ENCODE results near the gene HARBI1. TPM values are rescaled to one million over a fixed set of nuclear protein-coding genes. Genes with fewer than 3 reads are reported as not detected.

HARBI1 gene
- total RNA-seq, 2 donors from 2014 or later: 7.5 to 8.4 TPM

DNA sequence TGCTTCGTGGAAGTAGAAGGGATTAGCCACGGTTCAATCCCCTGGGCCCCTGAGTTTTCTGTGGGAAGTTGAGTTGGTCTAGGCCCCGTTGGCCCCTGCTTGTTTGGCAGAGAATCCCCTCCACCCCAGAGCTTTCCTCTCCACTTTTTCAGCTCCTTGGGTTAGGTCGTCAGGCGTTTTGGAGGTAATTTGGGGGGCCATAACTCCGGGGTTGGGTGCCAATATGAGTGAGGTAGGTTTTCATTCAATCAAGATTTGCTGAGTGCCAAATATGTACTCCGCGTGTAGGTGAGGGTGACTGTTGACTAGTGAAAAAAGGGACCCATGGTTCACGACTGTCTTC lies 916 bp upstream of the HARBI1 start:
- Mint-ChIP-seq H3K27me3 (ENCODE audit: insufficient read depth) (no peaks in the 10 kb centered on the region), H3K4me3 (peak overlapping the region; percentile 94), H3K27ac (peak overlapping the region; percentile 100), H3K9me3 (no peaks in the 10 kb centered on the region), H3K4me1 (peaks cover 19% of the 10 kb centered on the region), H3K36me3 (ENCODE audit: low read depth) (peaks cover 24% of the 10 kb centered on the region)
- Histone ChIP-seq H3K27ac (ENCODE audit: low read depth, low read length) (peak overlapping the region; percentile 90), H3K27me3 (ENCODE audit: control insufficient read depth, insufficient read depth, low read length, poor library complexity, severe bottlenecking) (no peaks in the 10 kb centered on the region), H3K4me1 (ENCODE audit: control insufficient read depth, insufficient read depth, low read length) (no peaks in the 10 kb centered on the region), H3K9me3 (ENCODE audit: control insufficient read depth, low read length) (no peaks in the 10 kb centered on the region), H3K36me3 (ENCODE audit: control insufficient read depth, insufficient read depth, low read length) (peaks cover 23% of the 10 kb centered on the region), H3K4me3 (ENCODE audit: low read length) (peak overlapping the region; percentile 97), H3K9ac (ENCODE audit: extremely low read depth, low read length, poor library complexity, severe bottlenecking) (peak overlapping the region; percentile 99)
- TF ChIP-seq, protein P1, sequence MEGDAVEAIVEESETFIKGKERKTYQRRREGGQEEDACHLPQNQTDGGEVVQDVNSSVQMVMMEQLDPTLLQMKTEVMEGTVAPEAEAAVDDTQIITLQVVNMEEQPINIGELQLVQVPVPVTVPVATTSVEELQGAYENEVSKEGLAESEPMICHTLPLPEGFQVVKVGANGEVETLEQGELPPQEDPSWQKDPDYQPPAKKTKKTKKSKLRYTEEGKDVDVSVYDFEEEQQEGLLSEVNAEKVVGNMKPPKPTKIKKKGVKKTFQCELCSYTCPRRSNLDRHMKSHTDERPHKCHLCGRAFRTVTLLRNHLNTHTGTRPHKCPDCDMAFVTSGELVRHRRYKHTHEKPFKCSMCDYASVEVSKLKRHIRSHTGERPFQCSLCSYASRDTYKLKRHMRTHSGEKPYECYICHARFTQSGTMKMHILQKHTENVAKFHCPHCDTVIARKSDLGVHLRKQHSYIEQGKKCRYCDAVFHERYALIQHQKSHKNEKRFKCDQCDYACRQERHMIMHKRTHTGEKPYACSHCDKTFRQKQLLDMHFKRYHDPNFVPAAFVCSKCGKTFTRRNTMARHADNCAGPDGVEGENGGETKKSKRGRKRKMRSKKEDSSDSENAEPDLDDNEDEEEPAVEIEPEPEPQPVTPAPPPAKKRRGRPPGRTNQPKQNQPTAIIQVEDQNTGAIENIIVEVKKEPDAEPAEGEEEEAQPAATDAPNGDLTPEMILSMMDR (conservative IDR thresholded peaks at IDR 0.05): peak; percentile 6
- no peak for DNase-seq
- 9 to 17% methylated on average over 3 to 9 of the region's 9 CpGs for WGBS, 2 experiments (ENCODE audit: insufficient coverage in 1 of 2, insufficient read length in 1 of 2)

DNA sequence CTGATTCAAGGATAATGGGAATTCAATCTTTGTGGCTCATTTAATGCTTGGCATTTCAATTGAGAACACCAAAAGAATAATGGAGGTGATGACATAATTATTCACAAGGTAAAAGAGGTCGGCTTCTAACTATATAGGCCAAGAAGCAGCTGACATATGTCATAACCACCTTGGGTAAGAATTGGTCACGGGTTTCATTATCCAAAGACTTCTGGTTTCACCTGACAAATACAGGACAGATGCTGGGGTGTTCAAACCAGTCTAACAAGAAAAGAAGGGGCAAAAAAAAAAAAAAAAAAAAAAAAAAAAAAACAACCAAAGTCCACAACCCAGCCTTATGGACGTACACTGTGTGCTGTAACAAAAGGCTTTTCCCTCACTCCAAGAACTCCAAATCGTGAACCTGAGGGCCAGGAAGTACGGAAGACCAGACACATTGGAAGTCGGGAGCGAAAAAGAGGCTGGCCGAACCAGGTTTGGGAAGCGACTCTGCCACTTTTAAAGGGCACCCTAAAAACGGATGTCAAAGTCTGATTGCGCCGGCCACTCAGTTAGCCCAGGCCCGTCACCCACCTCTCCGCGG lies 385 bp downstream of the HARBI1 start:
- peaks cover 19% of the 10 kb centered on the region for H3K4me1 Mint-ChIP-seq
- Histone ChIP-seq H3K36me3 (ENCODE audit: control insufficient read depth, insufficient read depth, low read length) (peaks cover 15% of the 10 kb centered on the region), H3K9ac (ENCODE audit: extremely low read depth, low read length, poor library complexity, severe bottlenecking) (peak overlapping the region; percentile 99), H3K9me3 (ENCODE audit: control insufficient read depth, low read length) (no peaks in the 10 kb centered on the region), H3K4me1 (ENCODE audit: control insufficient read depth, insufficient read depth, low read length) (no peaks in the 10 kb centered on the region), H3K27me3 (ENCODE audit: control insufficient read depth, insufficient read depth, low read length, poor library complexity, severe bottlenecking) (no peaks in the 10 kb centered on the region), H3K27ac (ENCODE audit: low read depth, low read length) (peak overlapping the region; percentile 55), H3K4me3 (ENCODE audit: low read length) (peak overlapping the region; percentile 97)
- H3K9me3 Mint-ChIP-seq: no peaks in the 10 kb centered on the region
- H3K27ac Mint-ChIP-seq: peak overlapping the region; percentile 100
- H3K4me3 Mint-ChIP-seq: peak overlapping the region; percentile 94
- TF ChIP-seq, protein P1 (conservative IDR thresholded peaks at IDR 0.05): no peak
- H3K36me3 Mint-ChIP-seq (ENCODE audit: low read depth): peaks cover 16% of the 10 kb centered on the region
- DNase-seq: no peak
- WGBS, 2 experiments (ENCODE audit: insufficient coverage in 1 of 2, insufficient read length in 1 of 2): 9 to 14% methylated on average over 4 to 15 of the region's 15 CpGs
- H3K27me3 Mint-ChIP-seq (ENCODE audit: insufficient read depth): no peaks in the 10 kb centered on the region

DNA sequence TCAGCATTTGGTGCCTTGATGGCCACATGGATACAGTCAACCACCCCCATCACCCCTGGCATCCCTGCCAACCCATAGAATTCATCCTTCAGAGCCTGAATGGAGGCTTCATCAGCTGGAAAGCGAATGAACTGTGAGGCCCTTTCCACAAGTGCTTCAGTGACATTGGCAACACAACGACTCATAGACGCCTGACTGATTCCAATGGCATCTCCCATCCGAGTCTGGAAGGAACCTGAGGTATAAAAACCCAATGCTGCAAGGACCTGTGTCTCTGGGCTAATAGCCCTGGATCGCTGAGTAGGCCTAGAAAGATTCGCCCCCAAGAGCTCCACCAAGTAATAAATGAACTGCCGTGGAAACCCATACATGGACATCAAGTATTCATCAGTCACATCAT lies 1.3 kb downstream of the HARBI1 start:
- WGBS, 2 experiments (ENCODE audit: insufficient coverage in 1 of 2, insufficient read length in 1 of 2): 96 to 97% methylated on average over 7 of the region's 7 CpGs
- Histone ChIP-seq H3K27ac (ENCODE audit: low read depth, low read length) (no peak overlapping the region), H3K4me1 (ENCODE audit: control insufficient read depth, insufficient read depth, low read length) (no peaks in the 10 kb centered on the region), H3K4me3 (ENCODE audit: low read length) (peak overlapping the region; percentile 97), H3K36me3 (ENCODE audit: control insufficient read depth, insufficient read depth, low read length) (peaks cover 9% of the 10 kb centered on the region), H3K9me3 (ENCODE audit: control insufficient read depth, low read length) (no peaks in the 10 kb centered on the region), H3K27me3 (ENCODE audit: control insufficient read depth, insufficient read depth, low read length, poor library complexity, severe bottlenecking) (no peaks in the 10 kb centered on the region), H3K9ac (ENCODE audit: extremely low read depth, low read length, poor library complexity, severe bottlenecking) (no peak overlapping the region)
- H3K9me3 Mint-ChIP-seq: no peaks in the 10 kb centered on the region
- peaks cover 19% of the 10 kb centered on the region for H3K4me1 Mint-ChIP-seq
- H3K27ac Mint-ChIP-seq: peak overlapping the region; percentile 79
- peak overlapping the region; percentile 94 for H3K4me3 Mint-ChIP-seq
- no peak for DNase-seq
- no peaks in the 10 kb centered on the region for H3K27me3 Mint-ChIP-seq (ENCODE audit: insufficient read depth)
- TF ChIP-seq, protein P1 (conservative IDR thresholded peaks at IDR 0.05): no peak
- peaks cover 10% of the 10 kb centered on the region for H3K36me3 Mint-ChIP-seq (ENCODE audit: low read depth)
